ENCODE measurements around the gene HDLBP. TPM values are rescaled to one million over a fixed set of nuclear protein-coding genes. Genes with fewer than 3 reads are reported as not detected.
A peak's percentile ranks its signal among the peaks of the same experiment; 100 is the strongest.

The HDLBP gene
- total and polyA plus RNA-seq, 10 of the 15 experiments (the other 5 are each of a cell fraction or from before 2014, with no cell fraction given): 19.5 to 383 (median 249) TPM

- TF ChIP-seq NR2F1 (conservative IDR thresholded peaks at IDR 0.05) (0 out of 2 replicates have a peak, but pooled peaks have one; percentile 6), CREM (IDR thresholded peaks at IDR 0.05; ENCODE audit: low read depth) (no peak), MTA2 (IDR thresholded peaks at IDR 0.05; ENCODE audit: low read depth) (no peak), ZNF687 (IDR thresholded peaks at IDR 0.05) (0 out of 2 replicates have a peak, but pooled peaks have one; percentile 36), E4F1 (IDR thresholded peaks at IDR 0.05; ENCODE audit: borderline replicate concordance, partially characterized antibody) (no peak)
These were observed 42.9 kb downstream of the HDLBP start (continued) for GRCh38 chr2:241272303-241273209.

Measured in GM12878 (cell line).